Liver (tissue), 3 donors: Measurements from ENCODE around the gene GCDH.

Source experiments
- RAD21 ChIP-seq, 2 donors: IDR thresholded peaks; 2 replicates each; pipeline ENCODE4 v1.6.1; 2016; ENCODE audit warnings: antibody characterized with exemption in 2 of 2, mild to moderate bottlenecking in 2 of 2
- RXRA ChIP-seq, 2 donors: IDR thresholded peaks; 2 replicates each; pipeline ENCODE4 v1.6.1; 2017 to 2018; ENCODE audit warnings: antibody characterized with exemption in 2 of 2, mild to moderate bottlenecking in 1 of 2
- YY1 ChIP-seq: IDR thresholded peaks from 2 replicates; pipeline ENCODE4 v1.6.1; 2016; ENCODE audit warnings: antibody characterized with exemption, mild to moderate bottlenecking
- TF ChIP-seq, protein P1 (sequence below): fragments of 150-350 bp; IDR thresholded peaks from 2 replicates; pipeline ENCODE4 v1.5.1; 2017; ENCODE audit warnings: improper control_type of control experiment, low read depth, low read length; ENCODE audit not compliant: missing input control
- donor health status: healthy.
- donor health status: healthy.

DNA sequence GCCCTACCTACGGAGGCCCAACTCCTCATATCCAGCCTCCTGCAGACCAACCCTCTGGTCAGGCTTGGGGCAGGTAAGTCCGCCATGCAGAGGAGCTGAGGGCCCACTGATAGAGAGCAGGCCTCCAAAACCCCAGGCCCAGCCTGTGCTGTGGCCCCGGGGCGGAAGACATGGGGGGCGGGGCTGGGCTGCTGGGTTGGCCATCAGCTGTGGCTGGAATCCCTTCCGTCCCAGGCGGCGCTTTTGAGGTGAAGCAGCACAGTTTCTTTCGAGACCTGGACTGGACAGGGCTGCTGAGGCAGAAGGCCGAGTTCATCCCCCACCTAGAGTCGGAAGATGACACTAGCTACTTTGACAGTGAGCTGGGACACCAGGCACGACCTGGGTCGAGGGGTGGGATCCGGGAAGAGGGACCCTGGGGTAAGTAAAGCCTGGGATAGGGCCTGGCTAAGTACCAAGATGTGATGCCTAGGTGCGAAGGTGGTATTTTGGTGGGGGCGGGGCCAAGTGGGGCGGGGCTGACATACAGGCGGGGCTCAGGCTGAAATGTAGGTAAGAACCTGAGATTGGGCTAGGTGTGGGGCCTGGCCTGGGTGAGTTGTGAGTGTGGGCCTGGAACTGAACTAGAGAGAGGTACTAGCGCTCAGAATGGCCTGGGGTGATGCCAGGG, 25.1 kb upstream of the GCDH start:
- no peak for TF ChIP-seq RXRA (IDR thresholded peaks at IDR 0.05)
- TF ChIP-seq, protein P1, sequence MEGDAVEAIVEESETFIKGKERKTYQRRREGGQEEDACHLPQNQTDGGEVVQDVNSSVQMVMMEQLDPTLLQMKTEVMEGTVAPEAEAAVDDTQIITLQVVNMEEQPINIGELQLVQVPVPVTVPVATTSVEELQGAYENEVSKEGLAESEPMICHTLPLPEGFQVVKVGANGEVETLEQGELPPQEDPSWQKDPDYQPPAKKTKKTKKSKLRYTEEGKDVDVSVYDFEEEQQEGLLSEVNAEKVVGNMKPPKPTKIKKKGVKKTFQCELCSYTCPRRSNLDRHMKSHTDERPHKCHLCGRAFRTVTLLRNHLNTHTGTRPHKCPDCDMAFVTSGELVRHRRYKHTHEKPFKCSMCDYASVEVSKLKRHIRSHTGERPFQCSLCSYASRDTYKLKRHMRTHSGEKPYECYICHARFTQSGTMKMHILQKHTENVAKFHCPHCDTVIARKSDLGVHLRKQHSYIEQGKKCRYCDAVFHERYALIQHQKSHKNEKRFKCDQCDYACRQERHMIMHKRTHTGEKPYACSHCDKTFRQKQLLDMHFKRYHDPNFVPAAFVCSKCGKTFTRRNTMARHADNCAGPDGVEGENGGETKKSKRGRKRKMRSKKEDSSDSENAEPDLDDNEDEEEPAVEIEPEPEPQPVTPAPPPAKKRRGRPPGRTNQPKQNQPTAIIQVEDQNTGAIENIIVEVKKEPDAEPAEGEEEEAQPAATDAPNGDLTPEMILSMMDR, result no peak
- no peak for TF ChIP-seq YY1
- TF ChIP-seq RAD21 (IDR thresholded peaks at IDR 0.05), result no peak
